Activated naive CD8-positive, alpha-beta T cell treated with anti-CD3 and anti-CD28 coated beads, Interleukin-2, amount 50 U/mL, for 24 hours (primary cell): ENCODE measurements around the gene MAPK11.
A peak's percentile ranks its signal among the peaks of the same experiment; 100 is the strongest.

Experiments used
- ATAC-seq: fragments of 150-1000 bp; cut with Tn5 transposase; one replicate; pipeline ENCODE4 v1.10.0; 2021
- DNase-seq: peaks from one replicate; pipeline ENCODE4 v3.0.0; 2021
- H3K27ac Mint-ChIP-seq: one replicate; pipeline ENCODE4 v1.8.0; 2021; ENCODE audit warnings: mild to moderate bottlenecking, mixed read lengths
- H3K27me3 Mint-ChIP-seq: one replicate; pipeline ENCODE4 v1.8.0; 2021; ENCODE audit warnings: mixed read lengths
- H3K36me3 Mint-ChIP-seq: one replicate; pipeline ENCODE4 v1.8.0; 2021; ENCODE audit warnings: low read depth, mixed read lengths
- H3K4me1 Mint-ChIP-seq: one replicate; pipeline ENCODE4 v1.8.0; 2021; ENCODE audit warnings: mixed read lengths
- H3K4me3 Mint-ChIP-seq: one replicate; pipeline ENCODE4 v1.8.0; 2021; ENCODE audit warnings: mild to moderate bottlenecking, moderate library complexity, mixed read lengths
- H3K9me3 Mint-ChIP-seq: one replicate; pipeline ENCODE4 v1.8.0; 2021; ENCODE audit warnings: mixed read lengths

Gene MAPK11

DNA sequence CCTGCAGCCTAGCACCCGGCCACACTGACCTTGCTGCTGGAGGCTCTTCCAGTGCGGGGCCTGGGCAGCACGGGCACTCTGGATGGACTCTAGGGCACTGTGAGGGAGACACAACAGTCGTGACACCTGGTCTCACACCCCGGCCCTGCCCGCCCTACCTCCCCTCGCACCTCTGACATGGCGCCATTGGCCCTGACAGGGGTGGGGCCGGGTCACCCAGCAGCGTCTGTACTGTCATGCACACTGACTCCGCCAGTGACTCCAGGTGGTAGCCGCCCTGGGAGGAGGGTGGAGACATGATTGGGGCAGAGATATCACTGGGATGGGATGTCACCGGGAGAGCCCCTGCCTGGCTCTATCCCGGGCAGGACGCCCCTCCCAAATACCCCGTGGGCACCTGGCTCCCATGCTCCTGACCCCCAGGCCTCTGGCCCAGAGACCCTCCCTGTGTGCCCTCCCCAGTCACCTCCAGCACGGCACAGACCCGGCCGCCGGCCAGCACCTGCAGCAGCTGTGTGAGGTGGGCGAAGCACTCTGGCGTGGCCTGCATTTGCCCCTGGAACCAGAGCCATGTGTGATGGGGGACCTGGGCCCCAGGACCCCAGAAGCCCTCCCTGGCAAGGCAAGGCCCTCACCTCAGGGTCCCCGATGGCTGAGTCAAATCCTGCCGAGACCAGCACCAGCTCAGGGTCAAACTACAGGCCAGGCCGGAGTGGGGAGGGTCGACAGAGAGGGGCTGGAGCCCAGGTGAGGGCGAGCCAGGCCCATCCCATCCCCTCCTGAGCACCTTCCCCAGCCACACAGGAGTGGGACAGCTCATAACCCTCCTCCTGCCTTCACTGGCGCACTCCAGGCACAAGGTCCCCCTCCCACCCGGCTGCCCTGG lies 21.7 kb downstream of the MAPK11 start:
- ATAC-seq (no peak), DNase-seq (no peak)
- Mint-ChIP-seq H3K9me3 (no peaks in the 10 kb centered on the region), H3K27me3 (no peaks in the 10 kb centered on the region), H3K4me3 (no peak overlapping the region), H3K4me1 (peaks cover 20% of the 10 kb centered on the region), H3K36me3 (peaks cover 3% of the 10 kb centered on the region), H3K27ac (no peak overlapping the region)

GRCh38 chr22:50247748-50248147 lies 22.4 kb downstream of the MAPK11 start:
- DNase-seq (no peak), ATAC-seq (no peak)
- Mint-ChIP-seq H3K4me3 (no peak overlapping the region), H3K27ac (no peak overlapping the region), H3K4me1 (peaks cover 23% of the 10 kb centered on the region), H3K9me3 (no peaks in the 10 kb centered on the region), H3K27me3 (no peaks in the 10 kb centered on the region), H3K36me3 (peaks cover 3% of the 10 kb centered on the region)

GRCh38 chr22:50246242-50247175 lies 23.7 kb downstream of the MAPK11 start:
- DNase-seq = no peak
- H3K4me1 Mint-ChIP-seq = peaks cover 35% of the 10 kb centered on the region
- no peaks in the 10 kb centered on the region for H3K9me3 Mint-ChIP-seq
- no peak for ATAC-seq
- H3K27me3 Mint-ChIP-seq = no peaks in the 10 kb centered on the region
- no peak overlapping the region for H3K27ac Mint-ChIP-seq
- peaks cover 3% of the 10 kb centered on the region for H3K36me3 Mint-ChIP-seq
- peak overlapping the region; percentile 99 for H3K4me3 Mint-ChIP-seq

GRCh38 chr22:50245214-50246072 lies 24.7 kb downstream of the MAPK11 start:
- DNase-seq (no peak), ATAC-seq (no peak)
- H3K27me3 Mint-ChIP-seq = no peaks in the 10 kb centered on the region
- peak overlapping the region; percentile 100 for H3K27ac Mint-ChIP-seq
- peaks cover 3% of the 10 kb centered on the region for H3K36me3 Mint-ChIP-seq
- peak overlapping the region; percentile 99 for H3K4me3 Mint-ChIP-seq
- no peaks in the 10 kb centered on the region for H3K9me3 Mint-ChIP-seq
- peaks cover 39% of the 10 kb centered on the region for H3K4me1 Mint-ChIP-seq

DNA sequence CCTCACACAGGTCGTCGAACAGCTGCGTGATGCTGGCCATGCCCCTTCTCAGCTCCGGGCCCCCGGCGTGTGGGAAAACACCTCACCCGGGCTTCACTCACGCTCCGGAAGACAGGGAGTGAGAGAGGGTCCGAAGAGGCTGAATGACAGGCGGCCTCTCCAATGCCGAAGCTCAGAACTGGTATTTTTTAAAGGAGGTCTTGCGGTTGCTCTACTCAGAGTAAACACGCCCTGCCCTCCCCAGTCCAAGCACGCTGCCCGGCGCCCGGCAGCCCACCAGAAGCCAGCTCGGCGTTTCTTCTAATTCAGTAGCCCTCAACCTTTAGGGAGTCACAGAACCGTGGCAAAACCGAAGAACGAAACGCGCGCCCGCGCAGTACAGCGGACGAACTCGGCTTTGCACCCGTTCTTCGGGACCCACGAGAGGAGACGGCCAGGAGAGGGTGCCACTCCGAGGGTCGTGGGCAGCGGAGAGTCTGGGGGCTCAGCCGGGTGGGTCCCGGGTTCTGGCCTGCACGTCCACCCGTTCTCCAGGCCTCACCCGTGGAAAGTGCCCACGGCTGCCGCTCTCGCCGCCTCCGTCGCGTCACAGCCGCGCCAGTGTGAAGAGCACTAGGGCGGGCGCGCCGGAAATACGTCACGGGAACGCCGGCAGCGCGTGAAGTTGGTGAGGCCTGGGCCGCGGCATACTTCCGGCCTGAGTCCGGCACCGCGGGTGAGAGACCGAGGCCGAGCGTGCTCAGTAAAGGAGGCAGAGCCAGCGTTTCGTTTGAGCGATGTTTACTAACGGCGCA lies 25.6 kb downstream of the MAPK11 start, which contains the start of gene TUBGCP6:
Gene TUBGCP6 (minus strand): TSS at position 604 of the 794 bp plus-strand sequence. CDS start 564 bp downstream, at position 40.
- Mint-ChIP-seq H3K27me3 (no peaks in the 10 kb centered on the region), H3K27ac (peak within 1 kb of the TSS; percentile 100), H3K4me3 (peak within 1 kb of the TSS; percentile 99), H3K36me3 (peaks cover 6% of the 10 kb centered on the region), H3K9me3 (no peaks in the 10 kb centered on the region), H3K4me1 (peaks cover 35% of the 10 kb centered on the region)
- DNase-seq = peak; percentile 96
- ATAC-seq = peak; percentile 90

- no peak for DNase-seq
- Mint-ChIP-seq H3K36me3 (peaks cover 6% of the 10 kb centered on the region), H3K4me1 (peaks cover 33% of the 10 kb centered on the region), H3K9me3 (no peaks in the 10 kb centered on the region), H3K27ac (peak overlapping the region; percentile 100), H3K4me3 (peak overlapping the region; percentile 99), H3K27me3 (no peaks in the 10 kb centered on the region)
- no peak for ATAC-seq
These were observed 26.3 kb downstream of the MAPK11 start for GRCh38 chr22:50243685-50244419.

DNA sequence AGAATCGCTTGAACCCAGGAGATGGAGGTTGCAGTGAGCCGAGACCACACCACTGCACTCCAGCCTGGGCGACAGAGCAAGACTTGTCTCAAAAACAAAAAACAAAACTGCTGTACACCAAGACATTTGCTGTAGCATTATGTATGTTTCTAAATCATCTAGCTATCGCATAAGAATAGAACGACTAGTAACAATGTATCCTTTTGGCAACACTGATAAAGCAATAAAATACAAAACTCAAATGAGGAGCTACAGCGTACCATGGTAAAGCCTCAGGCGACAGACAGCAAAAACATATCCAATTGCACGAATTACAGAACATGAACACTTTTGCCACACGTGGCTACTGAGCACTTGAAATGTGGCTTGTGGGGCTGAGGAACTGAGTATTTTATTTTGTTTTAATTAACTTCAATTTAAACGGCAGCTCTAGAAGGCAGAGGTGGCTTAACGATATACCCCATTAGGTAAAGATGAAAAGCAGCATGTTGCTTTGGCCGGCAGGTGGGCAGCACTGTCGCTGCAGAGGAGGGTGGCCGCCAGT lies 27.7 kb downstream of the MAPK11 start:
- H3K4me1 Mint-ChIP-seq = peaks cover 33% of the 10 kb centered on the region
- no peaks in the 10 kb centered on the region for H3K9me3 Mint-ChIP-seq
- ATAC-seq (no peak), DNase-seq (no peak)
- H3K27me3 Mint-ChIP-seq = no peaks in the 10 kb centered on the region
- peak overlapping the region; percentile 99 for H3K4me3 Mint-ChIP-seq
- H3K27ac Mint-ChIP-seq = peak overlapping the region; percentile 100
- peaks cover 9% of the 10 kb centered on the region for H3K36me3 Mint-ChIP-seq

DNA sequence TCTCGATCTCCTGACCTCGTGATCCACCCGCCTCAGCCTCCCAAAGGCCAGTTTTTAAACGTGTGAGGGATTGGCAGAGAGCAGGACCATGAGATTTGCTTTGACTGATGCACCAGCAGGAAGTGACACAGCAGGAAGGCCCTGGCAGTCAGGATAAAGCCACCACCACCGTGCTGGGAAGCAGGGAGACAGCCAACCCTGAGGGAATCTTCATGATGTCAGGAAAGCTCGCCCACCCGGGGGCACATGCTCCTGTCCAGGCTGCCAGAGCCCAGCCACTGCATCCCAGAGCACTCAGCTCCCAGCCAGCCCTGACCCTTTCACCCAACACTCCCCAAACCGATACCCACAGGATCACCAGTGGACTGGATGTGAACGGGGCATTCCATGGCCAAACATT lies 31.4 kb downstream of the MAPK11 start:
- Mint-ChIP-seq H3K36me3 (peaks cover 16% of the 10 kb centered on the region), H3K9me3 (peaks cover 6% of the 10 kb centered on the region)

DNA sequence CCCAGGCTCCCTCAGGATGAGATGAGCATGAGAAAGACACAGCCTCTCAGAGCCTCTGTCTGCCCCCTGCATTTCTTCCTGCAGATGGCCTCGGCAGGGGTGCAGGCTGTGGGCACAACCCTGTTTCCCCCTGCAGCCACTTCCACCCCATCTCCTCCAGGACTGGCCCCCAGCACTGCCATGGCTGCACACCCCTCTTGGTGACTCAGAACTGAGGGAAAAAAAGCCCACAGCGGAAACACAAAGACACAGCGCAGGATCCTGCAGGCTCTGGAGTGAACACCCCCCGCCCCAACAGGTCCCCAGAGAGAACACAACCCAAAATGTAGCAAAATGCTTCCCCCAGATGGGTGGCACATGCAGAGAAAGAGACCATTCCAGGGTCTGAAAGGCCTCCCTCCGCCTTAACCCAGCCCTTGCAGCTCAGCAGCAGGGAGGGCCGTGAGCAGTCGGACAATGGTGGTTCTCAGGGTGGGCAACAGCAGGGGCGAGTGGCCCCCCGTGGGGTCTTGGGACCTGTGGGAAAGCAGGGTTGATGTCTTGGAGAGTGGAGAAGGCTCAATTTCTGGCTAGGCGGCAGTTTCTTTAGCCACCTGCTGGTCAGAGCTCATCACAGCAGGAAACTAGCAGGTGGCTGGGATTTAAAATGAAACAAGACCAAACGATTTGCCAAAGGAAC lies 33.3 kb downstream of the MAPK11 start:
- H3K4me1 Mint-ChIP-seq = peaks cover 12% of the 10 kb centered on the region
- DNase-seq (no peak), ATAC-seq (peak; percentile 22)
- H3K27me3 Mint-ChIP-seq = no peaks in the 10 kb centered on the region
- no peak overlapping the region for H3K27ac Mint-ChIP-seq
- H3K36me3 Mint-ChIP-seq = peaks cover 22% of the 10 kb centered on the region
- H3K4me3 Mint-ChIP-seq = no peak overlapping the region
- peaks cover 6% of the 10 kb centered on the region for H3K9me3 Mint-ChIP-seq

More for the DNA sequence above, 31.4 kb downstream of the MAPK11 start:
- H3K4me1 Mint-ChIP-seq = peaks cover 27% of the 10 kb centered on the region
- no peaks in the 10 kb centered on the region for H3K27me3 Mint-ChIP-seq
- DNase-seq (no peak), ATAC-seq (no peak)
- H3K4me3 Mint-ChIP-seq = no peak overlapping the region
- no peak overlapping the region for H3K27ac Mint-ChIP-seq

DNA sequence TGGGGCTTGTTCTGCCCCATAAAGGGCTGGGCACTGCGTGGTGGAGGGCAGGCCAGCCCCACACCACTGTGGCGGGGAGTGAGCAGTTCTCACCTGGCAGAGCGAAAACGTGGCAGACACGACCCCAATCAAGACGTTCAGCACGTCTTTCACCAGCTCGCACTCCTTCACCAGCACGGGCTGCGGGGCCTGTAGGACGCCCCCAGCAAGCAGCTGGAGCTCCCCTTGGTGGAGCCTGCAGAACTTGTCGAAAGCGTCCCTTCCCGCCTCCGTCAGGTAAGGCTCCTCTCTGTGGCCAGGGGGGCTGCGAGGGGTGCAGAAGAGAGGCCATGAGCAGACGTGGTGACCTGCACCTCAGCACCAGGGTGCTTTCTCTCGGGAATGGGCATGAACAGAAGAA lies 37.0 kb downstream of the MAPK11 start:
- Mint-ChIP-seq H3K4me3 (no peak overlapping the region), H3K27ac (no peak overlapping the region), H3K27me3 (no peaks in the 10 kb centered on the region), H3K4me1 (peaks cover 3% of the 10 kb centered on the region), H3K9me3 (peaks cover 6% of the 10 kb centered on the region), H3K36me3 (peaks cover 19% of the 10 kb centered on the region)
- ATAC-seq (no peak), DNase-seq (no peak)

- Mint-ChIP-seq H3K27ac (no peak overlapping the region), H3K27me3 (no peaks in the 10 kb centered on the region), H3K4me3 (no peak overlapping the region), H3K4me1 (peaks cover 3% of the 10 kb centered on the region), H3K36me3 (peaks cover 16% of the 10 kb centered on the region), H3K9me3 (peaks cover 6% of the 10 kb centered on the region)
- ATAC-seq (no peak), DNase-seq (no peak)
These were observed 37.6 kb downstream of the MAPK11 start for GRCh38 chr22:50232481-50233151.

GRCh38 chr22:50229370-50229769 lies 40.8 kb downstream of the MAPK11 start:
- Mint-ChIP-seq H3K4me3 (no peak overlapping the region), H3K27ac (no peak overlapping the region), H3K9me3 (no peaks in the 10 kb centered on the region), H3K27me3 (no peaks in the 10 kb centered on the region), H3K4me1 (no peaks in the 10 kb centered on the region), H3K36me3 (peaks cover 6% of the 10 kb centered on the region)
- DNase-seq (no peak), ATAC-seq (no peak)
